HEK293 (cell line): ENCODE data around the gene TSPAN3.

Experiments
- CTCF ChIP-seq: fragments of 450-650 bp; formaldehyde crosslinking; IDR thresholded peaks from 2 replicates; pipeline ENCODE4 v1.5.1; 2016; ENCODE audit warnings: missing biosample characterization, missing genetic modification characterization
- KLF16 ChIP-seq: fragments of 450-650 bp; formaldehyde crosslinking; IDR thresholded peaks from 2 replicates; pipeline ENCODE4 v1.5.1; 2017; ENCODE audit warnings: missing biosample characterization, missing genetic modification characterization
- PRDM4 ChIP-seq: fragments of 450-650 bp; formaldehyde crosslinking; IDR thresholded peaks from 2 replicates; pipeline ENCODE4 v1.5.1; 2017; ENCODE audit warnings: missing biosample characterization, missing genetic modification characterization
- SCRT2 ChIP-seq: fragments of 450-650 bp; formaldehyde crosslinking; IDR thresholded peaks from 2 replicates; pipeline ENCODE4 v1.5.1; 2016; ENCODE audit warnings: missing biosample characterization, missing genetic modification characterization
- SETDB1 ChIP-seq: IDR thresholded peaks from one replicate; pipeline ENCODE4 v1.6.1; 2017; ENCODE audit warnings: mild to moderate bottlenecking, low read length, moderate library complexity, mixed read lengths; ENCODE audit not compliant: insufficient read length
- SP2 ChIP-seq: fragments of 450-650 bp; formaldehyde crosslinking; IDR thresholded peaks from 2 replicates; pipeline ENCODE4 v1.5.1; 2016; ENCODE audit warnings: missing biosample characterization, missing genetic modification characterization
- WT1 ChIP-seq: fragments of 450-650 bp; formaldehyde crosslinking; IDR thresholded peaks from 2 replicates; pipeline ENCODE4 v1.5.1; 2016; ENCODE audit warnings: missing biosample characterization, missing genetic modification characterization
- YY2 ChIP-seq: fragments of 450-650 bp; formaldehyde crosslinking; IDR thresholded peaks from 2 replicates; pipeline ENCODE4 v1.5.1; 2016; ENCODE audit warnings: missing biosample characterization, missing genetic modification characterization
- ZBTB11 ChIP-seq: fragments of 450-650 bp; formaldehyde crosslinking; conservative IDR thresholded peaks from 2 replicates; pipeline ENCODE4 v1.5.1; 2016; ENCODE audit warnings: low read depth, missing biosample characterization, missing genetic modification characterization
- ZBTB49 ChIP-seq: fragments of 450-650 bp; formaldehyde crosslinking; IDR thresholded peaks from 2 replicates; pipeline ENCODE4 v1.5.1; 2016; ENCODE audit warnings: missing biosample characterization, missing genetic modification characterization, low read depth
- ZNF114 ChIP-seq: fragments of 450-650 bp; formaldehyde crosslinking; IDR thresholded peaks from 2 replicates; pipeline ENCODE4 v1.5.0; 2017; ENCODE audit warnings: missing biosample characterization, missing genetic modification characterization
- ZNF223 ChIP-seq: fragments of 450-650 bp; formaldehyde crosslinking; IDR thresholded peaks from 2 replicates; pipeline ENCODE4 v1.5.1; 2016; ENCODE audit warnings: missing biosample characterization, missing genetic modification characterization
- ZNF248 ChIP-seq: fragments of 450-650 bp; formaldehyde crosslinking; IDR thresholded peaks from 2 replicates; pipeline ENCODE4 v1.5.1; 2017; ENCODE audit warnings: missing biosample characterization, missing genetic modification characterization
- ZNF324 ChIP-seq: fragments of 450-650 bp; formaldehyde crosslinking; IDR thresholded peaks from 2 replicates; pipeline ENCODE4 v1.5.1; 2016; ENCODE audit warnings: missing biosample characterization, missing genetic modification characterization
- ZNF335 ChIP-seq: fragments of 450-650 bp; formaldehyde crosslinking; conservative IDR thresholded peaks from 2 replicates; pipeline ENCODE4 v1.5.1; 2016; ENCODE audit warnings: missing biosample characterization, missing genetic modification characterization
- ZNF391 ChIP-seq: fragments of 450-650 bp; formaldehyde crosslinking; IDR thresholded peaks from 2 replicates; pipeline ENCODE4 v1.5.1; 2016; ENCODE audit warnings: low read depth, missing biosample characterization, missing genetic modification characterization, borderline replicate concordance
- ZNF416 ChIP-seq: fragments of 450-650 bp; formaldehyde crosslinking; IDR thresholded peaks from 2 replicates; pipeline ENCODE4 v1.5.1; 2016; ENCODE audit warnings: missing biosample characterization, missing genetic modification characterization
- ZNF530 ChIP-seq: fragments of 450-650 bp; formaldehyde crosslinking; IDR thresholded peaks from 2 replicates; pipeline ENCODE4 v1.5.1; 2016; ENCODE audit warnings: low read depth, missing biosample characterization, missing genetic modification characterization
- ZNF555 ChIP-seq: fragments of 450-650 bp; formaldehyde crosslinking; conservative IDR thresholded peaks from 2 replicates; pipeline ENCODE4 v1.5.1; 2017; ENCODE audit warnings: missing biosample characterization, mild to moderate bottlenecking, missing genetic modification characterization, inconsistent platforms
- ZNF580 ChIP-seq: fragments of 450-650 bp; formaldehyde crosslinking; IDR thresholded peaks from 2 replicates; pipeline ENCODE4 v1.5.1; 2016; ENCODE audit warnings: missing biosample characterization, missing genetic modification characterization
- ZNF664 ChIP-seq: fragments of 450-650 bp; formaldehyde crosslinking; IDR thresholded peaks from 2 replicates; pipeline ENCODE4 v1.5.1; 2016; ENCODE audit warnings: missing biosample characterization, missing genetic modification characterization
- ZNF670 ChIP-seq: fragments of 450-650 bp; formaldehyde crosslinking; IDR thresholded peaks from 2 replicates; pipeline ENCODE4 v1.5.1; 2016; ENCODE audit warnings: missing biosample characterization, missing genetic modification characterization, low read depth
- ZNF677 ChIP-seq: fragments of 450-650 bp; IDR thresholded peaks from 2 replicates; pipeline ENCODE4 v1.5.0; 2018; ENCODE audit warnings: missing biosample characterization, mild to moderate bottlenecking, missing genetic modification characterization, moderate library complexity
- ZNF776 ChIP-seq: fragments of 450-650 bp; formaldehyde crosslinking; IDR thresholded peaks from 2 replicates; pipeline ENCODE4 v1.5.0; 2017; ENCODE audit warnings: missing biosample characterization, missing genetic modification characterization, borderline replicate concordance
- ZNF843 ChIP-seq: fragments of 450-650 bp; formaldehyde crosslinking; IDR thresholded peaks from 2 replicates; pipeline ENCODE4 v1.5.1; 2016; ENCODE audit warnings: missing biosample characterization, missing genetic modification characterization
- ZSCAN30 ChIP-seq: fragments of 450-650 bp; IDR thresholded peaks from 2 replicates; pipeline ENCODE4 v1.5.1; 2018; ENCODE audit warnings: missing biosample characterization, mild to moderate bottlenecking, missing genetic modification characterization, moderate library complexity
- TF ChIP-seq, protein P1 (sequence below): sonication (generic); formaldehyde crosslinking; IDR thresholded peaks from 2 replicates; pipeline ENCODE4 v1.8.1; 2022; ENCODE audit warnings: mild to moderate bottlenecking, moderate library complexity, missing genetic modification reagents
- TF ChIP-seq, protein P2 (sequence below): fragments of 450-650 bp; formaldehyde crosslinking; IDR thresholded peaks from 2 replicates; pipeline ENCODE4 v1.5.1; 2016; ENCODE audit warnings: missing biosample characterization, missing genetic modification characterization

The TSPAN3 gene

GRCh38 chr15:77066971-77067690 lies 3.8 kb downstream of the TSPAN3 start (continued):
- TF ChIP-seq ZBTB11 (tag by site-specific recombination): no peak
- TF ChIP-seq ZNF114: no peak
- TF ChIP-seq ZBTB49 (tag by site-specific recombination): no peak
- TF ChIP-seq, protein P1, sequence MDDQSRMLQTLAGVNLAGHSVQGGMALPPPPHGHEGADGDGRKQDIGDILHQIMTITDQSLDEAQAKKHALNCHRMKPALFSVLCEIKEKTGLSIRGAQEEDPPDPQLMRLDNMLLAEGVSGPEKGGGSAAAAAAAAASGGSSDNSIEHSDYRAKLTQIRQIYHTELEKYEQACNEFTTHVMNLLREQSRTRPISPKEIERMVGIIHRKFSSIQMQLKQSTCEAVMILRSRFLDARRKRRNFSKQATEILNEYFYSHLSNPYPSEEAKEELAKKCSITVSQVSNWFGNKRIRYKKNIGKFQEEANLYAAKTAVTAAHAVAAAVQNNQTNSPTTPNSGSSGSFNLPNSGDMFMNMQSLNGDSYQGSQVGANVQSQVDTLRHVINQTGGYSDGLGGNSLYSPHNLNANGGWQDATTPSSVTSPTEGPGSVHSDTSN: no peak
- no peak for TF ChIP-seq ZNF335 (tag by site-specific recombination)
- TF ChIP-seq, protein P2, sequence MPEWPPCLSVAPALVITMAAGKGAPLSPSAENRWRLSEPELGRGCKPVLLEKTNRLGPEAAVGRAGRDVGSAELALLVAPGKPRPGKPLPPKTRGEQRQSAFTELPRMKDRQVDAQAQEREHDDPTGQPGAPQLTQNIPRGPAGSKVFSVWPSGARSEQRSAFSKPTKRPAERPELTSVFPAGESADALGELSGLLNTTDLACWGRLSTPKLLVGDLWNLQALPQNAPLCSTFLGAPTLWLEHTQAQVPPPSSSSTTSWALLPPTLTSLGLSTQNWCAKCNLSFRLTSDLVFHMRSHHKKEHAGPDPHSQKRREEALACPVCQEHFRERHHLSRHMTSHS (tag by site-specific recombination): 0 out of 2 replicates have a peak, but pooled peaks have one; percentile 30
- peak; percentile 68 for TF ChIP-seq SCRT2 (tag by site-specific recombination)
- no peak for TF ChIP-seq ZNF664 (tag by site-specific recombination)
- TF ChIP-seq ZNF677 (tag by site-specific recombination): no peak
- peak; percentile 78; the same call in 1 of the 2 replicates for TF ChIP-seq KLF16 (tag by site-specific recombination)
- peak; percentile 91 for TF ChIP-seq ZNF580 (tag by site-specific recombination)
- no peak for TF ChIP-seq CTCF (tag by site-specific recombination)
- 0 out of 2 replicates have a peak, but pooled peaks have one; percentile 57 for TF ChIP-seq ZNF324 (tag by site-specific recombination)
- peak; percentile 80 for TF ChIP-seq PRDM4
- TF ChIP-seq SETDB1: no peak
- TF ChIP-seq ZSCAN30: peak; percentile 74
- no peak for TF ChIP-seq ZNF555
- peak; percentile 65; the same call in 1 of the 2 replicates for TF ChIP-seq ZNF391
- TF ChIP-seq ZNF670: no peak
- peak; percentile 60 for TF ChIP-seq YY2 (tag by site-specific recombination)
- no peak for TF ChIP-seq ZNF248 (tag by site-specific recombination)
- no peak for TF ChIP-seq ZNF223
- no peak for TF ChIP-seq ZNF416 (tag by site-specific recombination)
- no peak for TF ChIP-seq ZNF776 (tag by site-specific recombination)
- no peak for TF ChIP-seq SP2 (tag by site-specific recombination)
- peak; percentile 92 for TF ChIP-seq WT1 (tag by site-specific recombination)
- peak; percentile 99 for TF ChIP-seq ZNF843
- TF ChIP-seq ZNF530 (tag by site-specific recombination): no peak
